ENCODE data around the gene RAB3D.

Gene RAB3D

DNA sequence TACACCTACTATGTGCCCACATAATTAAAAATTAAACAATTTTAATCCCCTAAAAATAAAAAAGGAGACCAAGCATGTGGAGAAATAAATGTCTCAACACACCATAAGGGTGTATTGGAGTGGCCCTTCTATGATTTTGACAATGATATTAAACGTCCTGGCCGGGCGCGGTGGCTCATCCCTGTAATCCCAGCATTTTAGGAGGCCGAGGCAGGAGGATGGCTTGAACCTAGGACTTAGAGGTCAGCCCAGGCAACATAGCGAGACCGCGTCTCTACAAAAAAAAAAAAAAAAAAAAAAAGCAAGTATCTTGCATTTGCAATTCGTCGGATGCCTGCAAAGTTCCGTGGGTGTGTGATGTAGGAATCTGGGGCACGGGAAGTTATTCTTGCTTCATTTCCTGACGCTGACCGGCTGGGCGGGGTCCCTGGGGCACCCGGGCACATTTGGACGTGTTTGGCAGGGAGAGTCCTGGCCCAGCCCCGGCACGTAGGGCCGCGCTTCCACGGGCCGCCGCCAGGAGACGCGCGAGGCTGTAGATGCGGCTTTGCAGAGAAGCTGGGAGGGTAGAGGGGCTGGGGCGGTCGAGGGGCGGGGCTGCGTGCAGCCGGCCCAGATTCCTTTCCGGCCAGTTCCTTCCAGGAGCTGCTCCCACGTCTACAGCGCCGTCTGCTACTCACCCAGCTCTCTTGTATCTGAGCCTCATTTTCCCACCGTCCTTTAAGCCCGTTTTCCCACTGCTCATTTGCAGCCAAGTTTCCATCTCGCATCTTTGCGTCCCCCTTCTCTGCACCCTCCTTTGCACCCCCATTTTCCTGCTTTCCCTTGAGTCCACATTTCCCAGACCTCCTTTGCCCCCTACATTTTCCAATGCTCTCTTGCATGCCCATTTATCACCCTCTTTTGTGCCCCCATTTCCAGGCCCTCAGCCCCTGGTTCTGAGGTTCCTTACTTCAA lies 45.7 kb downstream of the RAB3D start:
- DNase-seq, result peak; percentile 76

- no peak for DNase-seq
Measured at GRCh38 chr19:11291991-11292390, 47.5 kb downstream of the RAB3D start.

DNA sequence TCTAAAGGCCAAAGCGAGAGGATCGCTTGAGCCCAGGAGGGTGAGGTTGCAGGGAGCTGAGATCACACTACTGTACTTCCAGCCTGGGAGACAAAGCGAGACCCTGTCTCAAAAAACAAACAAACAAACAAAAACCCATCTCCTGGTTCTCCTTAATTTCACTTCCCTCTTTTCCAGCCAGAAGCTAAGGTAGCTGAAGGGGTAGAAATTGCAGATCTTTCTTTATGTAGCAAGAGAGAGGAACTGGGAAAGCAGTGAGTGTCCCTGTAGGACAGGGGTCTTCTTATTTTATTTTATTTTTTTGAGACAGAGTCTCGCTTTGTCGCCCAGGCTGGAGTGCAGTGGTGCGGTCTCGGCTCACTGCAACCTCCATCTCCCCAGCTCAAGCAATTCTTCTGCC lies 48.0 kb downstream of the RAB3D start:
- DNase-seq, result no peak

DNA sequence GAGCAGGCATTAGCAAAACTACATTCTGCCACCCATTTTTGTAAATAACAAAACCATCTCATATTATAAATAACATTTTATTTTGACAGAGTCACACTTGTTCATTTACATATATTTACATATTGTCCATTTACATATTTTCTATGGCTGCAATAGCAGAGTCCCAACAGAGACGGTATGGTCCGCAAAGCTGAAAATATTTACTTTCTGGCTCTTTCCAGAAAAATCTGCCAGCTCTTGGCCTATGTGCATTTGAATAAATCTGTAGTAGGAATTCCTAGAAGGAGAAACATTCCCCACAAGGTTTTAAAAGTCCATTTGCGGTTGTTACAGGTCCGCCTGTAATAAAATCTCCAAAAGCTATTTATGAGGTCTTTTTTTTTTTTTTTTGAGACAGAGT lies 49.2 kb downstream of the RAB3D start:
- DNase-seq, result no peak

DNA sequence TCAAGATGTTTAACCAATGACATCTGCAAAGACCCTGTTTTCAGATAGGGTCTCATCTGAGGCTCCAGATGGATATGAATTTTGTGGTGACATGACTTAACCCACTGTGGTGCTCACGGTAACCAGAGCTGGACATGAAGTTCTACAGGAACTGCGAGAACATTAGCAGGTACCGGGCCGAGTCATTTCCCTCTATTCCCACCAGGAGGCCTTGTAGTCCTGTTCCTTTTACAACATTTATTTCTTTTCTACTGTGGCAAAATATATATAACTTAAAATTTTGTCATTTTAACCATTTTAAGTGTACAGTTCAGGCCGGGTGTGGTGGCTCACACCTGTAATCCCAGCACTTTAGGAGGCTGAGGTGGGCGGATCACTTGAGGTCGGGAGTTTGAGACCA lies 51.1 kb downstream of the RAB3D start:
- no peak for DNase-seq

DNA sequence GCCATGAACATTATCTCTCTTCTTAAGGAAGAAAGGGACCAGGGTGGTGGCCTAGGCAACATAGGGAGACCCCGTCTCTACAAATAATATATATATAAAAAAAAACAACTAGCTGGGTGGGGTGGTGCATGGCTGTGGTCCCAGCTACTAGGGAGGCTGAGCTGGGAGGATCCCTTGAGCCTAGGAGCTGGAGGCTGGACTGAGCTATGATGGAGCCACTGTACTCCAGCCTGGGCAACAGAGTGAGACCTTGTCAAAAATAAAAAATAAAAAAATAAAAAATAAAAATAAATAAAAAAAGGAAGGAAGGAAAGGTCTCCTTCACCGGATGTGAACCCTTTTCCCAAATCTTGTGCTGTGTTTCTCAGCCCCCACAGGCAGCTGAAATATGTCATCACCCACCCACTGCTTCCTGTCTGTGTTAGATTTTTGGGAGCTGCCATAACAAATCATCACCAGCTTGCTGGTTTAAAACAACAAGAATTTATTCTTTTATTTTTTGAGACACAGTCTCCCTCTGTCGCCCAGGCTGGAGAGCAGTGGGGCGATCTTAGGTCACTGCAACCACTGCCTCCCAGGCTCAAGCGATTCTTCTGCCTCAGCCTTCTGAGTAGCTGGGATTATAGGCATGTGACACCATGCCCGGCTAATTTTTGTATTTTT lies 53.0 kb downstream of the RAB3D start:
- no peak for DNase-seq

- no peak for DNase-seq
Measured at GRCh38 chr19:11284515-11284914, 54.9 kb downstream of the RAB3D start.

GRCh38 chr19:11281356-11282049 lies 58.0 kb downstream of the RAB3D start:
- DNase-seq, result no peak

- DNase-seq, result no peak
Measured at GRCh38 chr19:11279505-11280236, 59.8 kb downstream of the RAB3D start.

GRCh38 chr19:11278670-11279069 lies 60.8 kb downstream of the RAB3D start:
- no peak for DNase-seq

GRCh38 chr19:11274533-11275086 lies 64.8 kb downstream of the RAB3D start:
- DNase-seq, result no peak

- DNase-seq, result no peak
Measured at GRCh38 chr19:11273989-11274388, 65.5 kb downstream of the RAB3D start.

DNA sequence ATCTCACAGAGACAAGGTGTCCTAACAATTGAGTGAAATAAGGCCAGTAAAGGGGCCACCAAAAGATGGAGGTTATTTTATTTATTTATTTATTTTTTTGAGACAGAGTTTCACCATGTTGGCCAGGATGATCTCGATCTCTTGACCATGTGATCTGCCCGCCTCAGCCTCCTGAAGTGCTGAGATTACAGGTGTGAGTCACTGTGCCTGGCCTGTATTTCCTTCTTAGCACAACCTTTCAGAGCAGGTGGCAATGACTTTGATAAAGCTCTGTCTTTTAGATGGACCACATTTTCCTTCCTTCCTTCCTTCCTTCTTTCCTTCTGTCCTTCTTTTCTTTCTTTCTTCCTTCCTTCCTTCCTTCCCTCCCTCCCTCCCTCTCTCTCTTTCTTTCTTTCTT lies 66.2 kb downstream of the RAB3D start:
- no peak for DNase-seq
